ENCODE measurements around the gene RING1.
"Not testable (repeated sequence)": the region's sequence is repeated elsewhere in the genome, so short reads cannot be mapped to it uniquely, and the experiment has no call there.

RING1 gene

DNA sequence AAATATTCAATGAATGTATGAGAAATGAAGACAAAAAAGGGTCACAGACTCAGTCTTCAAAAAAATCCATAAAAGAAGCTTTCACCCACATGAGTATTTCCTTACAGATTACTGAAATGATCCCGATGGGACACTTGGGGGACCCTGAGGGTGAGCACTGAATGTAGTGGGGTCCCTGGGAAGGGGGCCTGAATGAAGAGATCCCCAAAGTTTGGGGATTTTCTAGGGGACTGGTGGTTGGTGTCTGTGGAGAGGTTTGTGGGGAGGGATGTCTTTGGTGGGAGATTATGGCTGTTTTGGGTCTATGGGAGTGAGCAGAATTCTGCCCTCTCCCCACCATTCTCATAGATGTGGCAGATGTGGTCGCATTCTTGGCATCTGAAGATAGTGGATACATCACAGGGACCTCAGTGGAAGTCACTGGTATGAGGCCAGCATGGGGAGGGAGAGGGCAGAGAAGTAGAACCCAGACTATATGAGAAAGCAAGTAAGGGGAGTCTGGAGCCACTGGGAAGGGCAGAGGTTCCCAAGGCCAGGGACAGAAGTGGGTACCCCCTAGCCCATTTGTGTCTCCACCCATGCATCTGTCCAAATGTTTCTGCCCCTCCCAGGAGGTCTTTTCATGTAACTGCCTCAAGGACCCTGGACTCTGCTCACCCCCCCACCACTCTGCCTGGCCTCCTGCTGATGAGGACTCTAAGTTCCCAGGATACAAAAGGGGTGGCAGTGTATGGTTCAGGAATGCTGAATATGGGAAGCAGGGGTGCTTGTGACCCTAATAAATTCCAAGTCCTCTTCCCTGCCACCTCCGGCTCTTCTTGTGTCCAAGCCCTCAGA is 2.1 kb upstream of the RING1 start:
- DNase-seq (ENCODE audit: low read depth in 3 of 3): no peak

DNA sequence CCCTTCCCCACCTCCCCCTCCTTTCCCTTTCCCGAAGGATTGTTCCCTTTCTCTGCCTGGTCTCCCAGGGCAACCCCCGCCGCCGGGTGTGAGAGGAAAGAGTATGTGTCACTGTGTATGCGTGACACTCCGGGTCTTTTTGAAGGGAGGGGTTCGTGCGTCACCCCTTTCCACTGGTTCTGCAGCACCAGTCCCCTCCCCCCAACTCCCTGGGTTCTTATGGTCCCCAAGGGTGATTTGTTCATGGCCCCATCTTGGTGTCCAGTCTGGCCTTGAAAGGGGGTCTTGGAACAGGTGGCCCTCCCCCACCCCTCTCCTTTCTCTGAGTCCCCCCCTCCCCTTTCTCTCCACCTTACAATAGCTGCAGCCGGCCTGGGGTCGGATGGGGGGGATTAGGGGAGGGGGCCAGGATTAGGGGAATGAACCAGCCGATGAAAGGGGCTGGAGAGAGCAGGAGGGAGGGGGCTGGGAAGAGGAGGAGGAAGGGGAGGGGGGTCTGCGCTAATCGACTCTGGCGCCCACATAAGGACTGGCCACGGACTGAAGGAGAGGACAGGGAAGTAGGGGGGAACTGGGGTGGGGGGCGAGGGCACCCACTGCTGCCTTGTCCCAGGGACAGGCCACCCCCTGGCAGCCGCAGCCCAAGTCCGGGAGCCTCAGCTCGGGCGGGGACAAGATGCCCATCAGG is 1.3 kb upstream of the RING1 start:
- no peak for DNase-seq (ENCODE audit: low read depth in 3 of 3)

DNA sequence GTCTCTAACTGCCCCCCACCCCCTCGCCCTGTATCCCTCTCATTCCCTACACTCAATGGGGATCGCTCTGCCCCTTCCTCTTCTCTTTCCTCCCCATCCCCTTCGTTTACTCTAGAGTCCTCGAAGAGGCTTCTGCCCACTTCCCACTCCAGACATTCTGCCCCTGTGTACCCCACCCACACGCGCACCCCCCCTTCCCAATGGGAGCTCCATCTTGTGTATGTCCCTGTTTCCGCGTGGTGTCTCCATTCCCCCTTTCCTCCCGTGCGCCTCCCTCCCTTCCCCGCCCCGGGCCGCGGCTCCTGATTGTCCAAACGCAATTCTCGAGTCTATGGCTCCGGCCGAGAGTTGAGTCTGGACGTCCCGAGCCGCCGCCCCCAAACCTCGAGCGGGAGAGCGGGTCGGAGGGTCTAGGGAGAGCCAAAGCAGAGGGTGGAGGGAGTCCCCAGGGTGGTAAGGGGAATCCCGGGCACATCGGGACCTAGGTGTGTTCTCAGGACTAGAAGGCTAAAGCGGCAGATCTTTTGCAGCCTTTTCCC is 679 bp upstream of the RING1 start:
- no peak for DNase-seq (ENCODE audit: low read depth in 3 of 3)

DNA sequence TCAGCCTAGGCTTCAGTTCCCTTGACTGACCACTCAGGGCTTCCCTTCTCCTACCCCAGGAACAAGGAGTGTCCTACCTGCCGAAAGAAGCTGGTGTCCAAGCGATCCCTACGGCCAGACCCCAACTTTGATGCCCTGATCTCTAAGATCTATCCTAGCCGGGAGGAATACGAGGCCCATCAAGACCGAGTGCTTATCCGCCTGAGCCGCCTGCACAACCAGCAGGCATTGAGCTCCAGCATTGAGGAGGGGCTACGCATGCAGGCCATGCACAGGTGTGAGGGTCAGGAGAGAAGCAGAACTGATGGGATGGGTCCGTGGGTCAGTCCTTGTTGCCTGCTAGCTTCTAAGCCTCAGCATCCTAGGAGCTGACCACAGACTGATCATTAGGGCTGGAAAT is 1.6 kb downstream of the RING1 start:
- DNase-seq (ENCODE audit: low read depth in 3 of 3): no peak

DNA sequence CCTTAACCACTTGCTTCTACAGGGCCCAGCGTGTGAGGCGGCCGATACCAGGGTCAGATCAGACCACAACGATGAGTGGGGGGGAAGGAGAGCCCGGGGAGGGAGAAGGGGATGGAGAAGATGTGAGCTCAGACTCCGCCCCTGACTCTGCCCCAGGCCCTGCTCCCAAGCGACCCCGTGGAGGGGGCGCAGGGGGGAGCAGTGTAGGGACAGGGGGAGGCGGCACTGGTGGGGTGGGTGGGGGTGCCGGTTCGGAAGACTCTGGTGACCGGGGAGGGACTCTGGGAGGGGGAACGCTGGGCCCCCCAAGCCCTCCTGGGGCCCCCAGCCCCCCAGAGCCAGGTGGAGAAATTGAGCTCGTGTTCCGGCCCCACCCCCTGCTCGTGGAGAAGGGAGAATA is 2.8 kb downstream of the RING1 start:
- no peak for DNase-seq (ENCODE audit: low read depth in 3 of 3)

DNA sequence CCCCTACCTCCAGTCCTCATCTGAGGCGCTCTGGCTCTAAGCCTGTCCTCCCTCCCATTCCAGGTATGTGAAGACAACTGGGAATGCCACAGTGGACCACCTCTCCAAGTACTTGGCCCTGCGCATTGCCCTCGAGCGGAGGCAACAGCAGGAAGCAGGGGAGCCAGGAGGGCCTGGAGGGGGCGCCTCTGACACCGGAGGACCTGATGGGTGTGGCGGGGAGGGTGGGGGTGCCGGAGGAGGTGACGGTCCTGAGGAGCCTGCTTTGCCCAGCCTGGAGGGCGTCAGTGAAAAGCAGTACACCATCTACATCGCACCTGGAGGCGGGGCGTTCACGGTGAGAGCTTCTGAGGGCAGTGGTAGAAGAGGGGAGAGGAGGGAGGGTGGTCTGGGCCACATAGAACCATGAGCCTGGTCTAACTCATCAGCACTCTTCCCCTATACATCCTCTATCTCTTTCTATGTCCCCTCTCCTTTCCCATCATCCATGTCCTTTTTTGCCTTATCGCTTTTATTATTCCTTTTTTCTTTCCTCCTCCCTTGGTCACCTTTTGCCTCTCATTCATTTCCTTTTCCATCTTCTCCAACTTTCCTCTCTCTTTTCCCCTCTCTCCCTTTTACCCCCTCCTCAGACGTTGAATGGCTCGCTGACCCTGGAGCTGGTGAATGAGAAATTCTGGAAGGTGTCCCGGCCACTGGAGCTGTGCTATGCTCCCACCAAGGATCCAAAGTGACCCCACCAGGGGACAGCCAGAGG is 3.5 kb downstream of the RING1 start:
- no peak for DNase-seq (ENCODE audit: low read depth in 3 of 3)

DNA sequence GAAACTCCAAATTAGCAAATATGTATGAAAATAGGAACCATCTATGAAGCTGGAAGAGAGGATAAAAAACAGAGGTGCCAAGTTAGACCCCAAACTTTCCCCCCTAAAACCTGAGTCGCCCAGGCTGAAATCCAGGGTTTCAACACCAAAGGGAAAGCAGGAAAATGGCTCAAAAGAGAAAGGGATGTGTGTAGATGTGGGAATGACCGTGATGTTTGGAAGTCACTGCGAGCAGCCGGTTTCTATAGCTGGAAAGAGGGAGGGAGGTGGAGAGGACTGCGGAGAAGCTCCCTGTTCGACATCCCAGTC is 4.5 kb downstream of the RING1 start:
- DNase-seq (ENCODE audit: low read depth in 3 of 3): no peak

DNA sequence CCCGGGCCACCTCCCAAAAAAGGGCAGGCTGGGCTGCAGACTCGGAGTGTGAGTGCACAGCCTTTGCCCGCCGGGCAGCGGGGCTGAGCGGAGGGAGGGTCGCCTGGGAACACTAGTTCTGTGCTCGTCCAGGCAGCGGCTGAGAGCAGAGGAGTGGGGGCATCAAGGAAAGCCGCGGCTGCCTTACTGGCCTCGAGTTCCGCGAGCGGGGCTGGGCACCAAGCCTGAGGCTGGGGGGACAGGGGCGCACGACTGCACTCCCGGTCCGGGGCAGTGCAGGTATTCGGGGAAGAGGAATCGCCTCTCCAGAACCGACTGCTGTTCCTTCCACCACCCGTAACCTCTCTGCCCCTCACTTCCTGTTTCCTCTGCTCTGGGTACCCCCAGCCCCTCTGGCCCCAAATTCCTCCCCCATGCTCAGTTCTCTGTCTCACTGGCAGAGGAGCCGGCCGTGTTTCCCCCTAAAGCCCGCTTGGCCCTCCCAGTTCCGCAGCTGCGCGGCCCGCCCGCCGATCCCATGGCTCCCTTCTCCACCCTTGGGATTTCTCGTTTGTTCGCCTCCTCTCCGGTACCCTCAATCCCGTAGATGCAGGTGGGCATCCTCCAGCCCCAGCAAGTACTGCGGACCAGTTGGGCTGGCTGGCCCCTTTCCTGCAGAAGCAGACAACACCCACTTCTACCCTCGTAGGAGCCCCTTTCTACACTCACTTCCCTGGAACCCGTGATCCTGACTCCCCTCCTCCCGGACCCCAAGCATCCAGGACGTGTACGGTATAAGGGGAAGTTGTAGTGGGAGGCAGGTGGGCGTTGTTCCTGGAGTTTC is 5.1 kb downstream of the RING1 start:
- DNase-seq (ENCODE audit: low read depth in 3 of 3): no peak

DNA sequence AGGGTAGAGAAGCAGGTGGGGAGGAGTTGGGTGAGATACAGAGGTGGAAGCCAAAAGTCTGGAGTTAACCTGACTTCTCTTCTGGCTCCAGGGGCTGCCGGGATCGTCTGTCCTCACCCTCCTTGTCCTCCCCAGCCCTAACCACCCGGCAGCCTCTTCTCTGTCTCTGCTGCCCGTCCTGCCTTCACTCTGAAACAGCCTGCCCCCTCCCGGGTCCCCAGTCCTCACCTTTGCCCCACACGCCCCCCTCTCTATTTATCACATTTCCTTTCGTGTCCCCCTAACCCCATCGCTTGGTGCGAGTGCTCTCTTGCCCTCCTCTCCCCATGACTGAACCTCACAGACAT is 5.7 kb downstream of the RING1 start:
- DNase-seq (ENCODE audit: low read depth in 3 of 3): no peak

DNA sequence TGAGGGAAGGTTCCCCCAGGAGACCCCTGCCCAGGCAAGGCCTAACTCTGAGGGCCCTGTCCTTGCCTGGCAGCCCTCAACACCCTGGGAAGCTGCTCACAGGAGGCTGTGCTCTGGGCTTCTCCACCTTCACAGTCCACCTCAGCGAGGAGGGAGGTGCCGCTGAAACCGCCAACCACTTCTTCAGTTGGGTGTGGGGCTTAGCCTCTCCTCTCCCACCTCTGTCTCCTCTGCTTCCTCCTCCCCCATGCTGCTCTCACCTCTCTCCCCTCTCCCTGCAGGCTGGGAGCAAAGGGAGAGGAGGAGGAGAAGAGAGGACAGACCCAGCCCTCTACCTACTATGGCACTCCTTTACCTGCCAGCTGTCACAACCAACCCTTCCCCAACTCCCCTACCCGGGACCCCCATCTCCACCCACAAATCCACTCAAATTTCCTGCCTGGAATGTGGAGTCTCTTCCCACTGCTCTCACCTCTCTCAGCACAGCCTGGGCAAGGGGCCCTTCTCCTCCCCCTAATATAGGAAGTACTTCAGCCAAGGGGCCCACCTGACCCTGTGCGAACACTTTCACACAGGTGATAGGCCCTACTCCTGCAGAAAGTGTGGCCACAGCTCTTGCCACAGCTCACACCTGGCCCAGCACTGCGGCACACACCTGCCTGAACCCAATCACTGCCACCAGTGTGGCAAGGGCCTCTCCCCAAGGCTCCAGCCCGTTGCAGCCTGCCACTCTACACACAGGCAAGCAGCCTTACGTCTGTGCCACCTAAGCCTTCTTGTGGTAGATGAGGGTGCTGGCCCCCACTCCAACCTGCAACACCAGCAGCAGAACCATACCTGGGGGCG is 7.2 kb downstream of the RING1 start:
- DNase-seq (ENCODE audit: low read depth in 3 of 3): no peak

DNA sequence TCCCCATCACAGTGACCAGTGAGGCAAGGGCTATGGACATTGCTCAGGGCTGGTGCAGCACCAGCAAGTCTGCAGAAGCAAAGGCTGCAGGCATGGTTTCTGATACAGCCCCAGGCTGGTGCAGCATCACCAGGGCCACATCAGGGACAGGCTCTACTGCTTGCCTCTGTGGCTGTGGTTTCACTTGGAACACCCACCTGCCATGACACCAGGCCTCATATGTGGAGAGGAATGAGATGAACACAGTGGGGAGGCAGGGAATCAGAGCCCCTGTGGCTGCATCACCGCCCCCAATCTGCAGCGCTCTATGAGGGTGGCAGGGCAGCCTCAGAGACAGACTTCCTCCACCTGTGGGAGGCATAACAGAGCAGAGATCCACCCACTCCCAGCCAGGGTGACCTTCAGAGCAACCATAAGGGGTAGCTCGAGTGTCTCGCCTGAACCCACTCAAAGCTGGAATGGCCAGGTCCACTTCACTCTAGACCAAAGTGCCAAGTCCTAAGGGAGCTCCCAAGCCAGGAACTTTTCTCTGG is 7.9 kb downstream of the RING1 start:
- DNase-seq (ENCODE audit: low read depth in 3 of 3): no peak

DNA sequence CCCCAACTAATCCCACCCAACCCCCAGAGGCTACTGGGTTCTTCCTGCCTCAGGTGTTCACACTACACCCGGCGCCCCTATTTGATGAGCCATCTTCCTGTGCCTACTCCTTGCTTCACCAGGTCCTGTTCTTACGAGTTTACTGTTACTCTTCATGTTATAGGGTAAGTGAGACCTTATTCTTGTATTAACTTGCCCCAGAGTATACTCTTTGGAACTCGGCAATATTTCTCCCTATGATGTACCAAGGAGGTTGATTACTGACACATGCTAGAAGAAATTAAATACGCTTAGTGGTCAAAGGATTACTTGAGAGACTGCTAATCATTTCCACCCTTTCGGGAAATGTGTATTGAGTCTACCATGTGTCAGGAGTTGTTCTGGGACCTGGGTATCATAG is 8.9 kb downstream of the RING1 start:
- DNase-seq (ENCODE audit: low read depth in 3 of 3): no peak

DNA sequence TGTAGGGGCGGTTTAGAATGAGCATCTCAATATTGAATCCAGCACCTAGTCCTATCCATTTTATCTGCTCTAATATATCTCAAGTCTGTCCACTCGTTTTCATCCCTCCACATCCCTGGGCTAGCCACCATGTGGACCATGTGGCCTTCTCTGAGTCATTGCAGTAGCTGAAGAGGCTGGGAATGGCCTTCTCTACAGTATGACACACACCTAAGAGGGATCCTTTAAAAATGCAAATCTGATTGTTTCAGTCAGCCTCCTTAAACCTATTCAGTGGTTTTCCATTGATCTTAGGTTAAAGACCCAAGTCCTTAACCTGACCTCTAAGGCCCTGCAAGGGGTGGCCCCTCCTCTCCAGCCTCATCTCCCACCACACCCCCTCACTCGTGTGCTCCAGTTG is 9.4 kb downstream of the RING1 start:
- no peak for DNase-seq (ENCODE audit: low read depth in 3 of 3)

DNA sequence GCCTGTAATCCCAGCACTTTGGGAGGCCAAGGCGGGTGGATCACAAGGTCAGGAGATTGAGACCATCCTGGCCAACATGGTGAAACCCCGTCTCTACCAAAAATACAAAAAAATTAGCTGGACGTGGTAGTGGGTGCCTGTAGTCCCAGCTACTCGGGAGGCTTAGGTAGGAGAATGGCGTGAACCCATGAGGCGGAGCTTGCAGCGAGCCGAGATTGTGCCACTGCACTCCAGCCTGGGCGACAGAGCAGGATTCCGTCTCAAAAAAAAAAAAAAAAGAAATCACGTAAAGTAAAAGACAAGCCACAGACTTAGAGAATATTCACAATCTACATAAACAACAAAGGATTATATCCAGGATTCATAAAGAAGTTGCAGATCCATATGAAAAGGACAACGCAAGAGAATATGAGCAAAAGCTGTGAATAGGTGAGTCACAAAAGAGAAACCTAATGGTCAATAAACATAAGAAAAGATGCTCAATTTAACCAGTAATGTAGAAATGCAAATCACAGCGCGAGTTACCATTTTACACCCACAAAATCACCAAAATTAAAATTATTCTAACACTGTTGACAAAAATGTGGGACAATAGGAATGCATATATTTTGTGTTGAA is 18.3 kb downstream of the RING1 start:
- DNase-seq (ENCODE audit: low read depth in 3 of 3): not testable (repeated sequence)

DNA sequence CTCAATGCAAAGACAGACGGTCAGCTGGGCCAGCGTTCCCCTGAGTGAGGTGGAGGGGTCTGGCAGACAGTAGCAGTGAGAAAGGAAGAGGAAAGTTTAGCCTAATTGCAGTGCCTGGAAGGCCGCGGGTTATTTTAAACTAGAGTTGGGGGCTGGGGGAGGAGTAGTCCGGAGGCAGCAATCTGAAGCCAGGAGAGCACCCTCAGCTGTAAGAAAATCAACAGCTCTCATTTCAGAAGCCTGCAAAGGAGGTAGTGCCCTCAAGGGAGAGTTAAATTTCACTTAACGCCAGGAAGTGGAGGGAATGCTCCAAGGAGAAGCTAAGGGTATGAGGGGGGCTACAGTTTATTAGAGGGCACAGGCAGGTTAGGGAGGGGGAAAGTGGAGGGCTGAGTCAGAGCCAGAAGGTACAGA is 26.9 kb downstream of the RING1 start:
- DNase-seq (ENCODE audit: low read depth in 3 of 3): no peak

DNA sequence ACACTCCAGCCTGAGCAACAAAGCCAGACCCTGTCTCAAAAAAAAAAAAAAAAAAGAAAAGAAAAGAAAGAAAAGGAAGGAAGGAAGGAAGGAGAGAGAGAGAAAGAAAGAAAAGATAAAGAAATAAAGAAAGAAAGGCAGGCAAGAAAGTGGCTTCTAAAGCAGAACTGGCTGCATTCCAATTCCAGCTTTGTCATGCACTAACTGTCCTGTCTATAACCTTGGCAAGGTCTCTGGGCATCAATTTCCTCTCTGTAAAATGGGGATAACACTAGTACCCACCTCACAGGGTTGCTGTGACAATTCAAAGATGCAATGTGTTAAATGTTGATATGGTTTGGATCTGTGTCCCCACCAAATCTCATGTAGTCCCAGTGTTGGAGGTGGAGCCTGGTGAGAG is 28.0 kb downstream of the RING1 start:
- no peak for DNase-seq (ENCODE audit: low read depth in 3 of 3)

DNA sequence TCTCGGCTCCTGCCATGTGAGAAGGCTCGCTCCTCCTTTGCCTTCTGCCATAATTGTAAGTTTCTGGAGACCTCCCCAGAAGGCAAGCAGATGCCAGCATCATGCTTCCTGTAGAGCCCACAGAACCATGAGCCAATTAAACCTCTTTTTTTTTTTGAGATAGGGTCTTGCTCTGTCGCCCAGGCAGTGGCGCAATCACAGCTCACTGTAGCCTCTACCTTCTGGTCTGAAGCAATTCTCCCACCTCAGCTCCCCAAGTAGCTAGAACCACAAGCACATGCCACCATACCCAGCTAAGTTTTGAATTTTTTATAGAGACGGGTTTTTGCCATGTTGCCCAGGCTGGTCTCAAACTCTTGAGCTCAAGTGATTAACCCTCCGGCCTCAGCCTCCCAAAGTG is 28.6 kb downstream of the RING1 start:
- DNase-seq (ENCODE audit: low read depth in 3 of 3): no peak

DNA sequence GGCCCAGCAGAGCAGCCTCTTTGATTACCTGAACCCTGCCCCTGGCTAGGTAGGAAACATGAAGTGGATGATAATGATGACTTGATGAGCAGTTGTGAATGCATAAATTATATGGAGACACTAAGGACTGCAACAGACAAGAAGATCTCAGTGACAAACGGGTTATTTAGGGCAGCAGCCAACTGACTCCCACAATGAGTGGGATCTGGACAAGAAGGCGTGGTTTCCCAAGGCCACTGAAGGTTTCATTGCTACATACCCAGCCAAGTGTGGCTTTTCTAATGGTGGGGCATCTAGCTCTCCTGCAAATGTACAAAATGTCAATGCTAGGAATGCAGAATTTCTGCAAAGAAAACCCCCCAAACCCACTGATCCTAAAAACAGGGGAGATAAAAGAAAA is 29.4 kb downstream of the RING1 start:
- no peak for DNase-seq (ENCODE audit: low read depth in 3 of 3)

DNA sequence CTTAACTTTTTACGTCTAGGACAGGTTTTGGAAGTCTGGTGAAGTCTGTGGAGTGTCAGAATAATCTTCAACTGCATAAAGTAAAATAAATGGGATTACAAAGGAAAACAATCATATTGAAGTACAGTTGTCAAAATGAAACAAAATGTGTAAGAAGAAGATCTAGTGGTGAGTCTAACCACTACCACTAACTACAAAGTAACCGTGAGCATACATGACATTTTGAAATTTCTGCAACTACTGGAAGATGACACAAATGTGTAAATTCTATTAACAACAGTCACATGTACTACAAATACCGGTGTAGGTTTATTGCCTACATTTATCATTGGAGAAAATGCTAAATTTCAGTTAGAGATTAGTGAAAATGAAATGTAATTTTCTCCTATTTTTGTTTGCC is 33.7 kb downstream of the RING1 start:
- no peak for DNase-seq (ENCODE audit: low read depth in 3 of 3)

DNA sequence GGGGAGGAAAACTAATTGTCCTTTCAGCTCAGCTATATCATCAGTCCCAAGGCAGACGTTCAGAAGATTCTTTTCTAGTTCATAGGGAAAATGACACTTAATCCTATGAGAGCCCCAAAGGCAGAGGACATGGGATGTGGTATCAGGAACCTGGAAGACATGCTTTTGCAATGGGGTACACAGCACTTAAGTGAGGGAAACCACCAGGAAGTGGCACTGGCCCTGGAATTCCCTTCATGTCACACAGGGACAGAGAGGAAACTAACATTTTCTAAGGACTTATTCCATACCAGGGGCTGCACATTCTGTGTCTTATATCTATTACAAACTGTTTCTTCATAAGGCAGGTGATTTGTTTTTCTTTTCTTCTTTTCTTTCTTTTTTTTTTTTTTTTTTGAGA is 35.2 kb downstream of the RING1 start:
- DNase-seq (ENCODE audit: low read depth in 3 of 3): no peak
